Measurements from ENCODE around the gene DEFB121. TPM values are rescaled to one million over a fixed set of nuclear protein-coding genes. Genes with fewer than 3 reads are reported as not detected.

DEFB121 gene
- total and polyA plus RNA-seq, 10 of the 15 experiments (the other 5 are each of a cell fraction or from before 2014, with no cell fraction given) = not detected

GRCh38 chr20:31406115-31406514 lies at the start of gene DEFB121 (continued):
- no peak for TF ChIP-seq ZNF592 (IDR thresholded peaks at IDR 0.05)

- no peak for ATAC-seq
- ChIA-PET POLR2A (no interaction called here), RAD21 (ENCODE audit: unreplicated experiment) (interaction anchor here (0.7 to 1.2 kb wide), 2 partner anchors 49 to 1513 kb away, joined by 3 to 4 read pairs; no protein-coding TSS in a partner anchor), SMC1A (ENCODE audit: uncharacterized antibody, unreplicated experiment) (no interaction called here), CTCF (interaction anchor here (0.7 to 1.2 kb wide), 4 partner anchors 14 to 108 kb away, joined by 3 to 7 read pairs (median 4); partner anchors contain the start of gene DEFB123)
- no TSS peak for BruUV-seq (replicated peaks)
- no peaks in the 10 kb centered on the region for H3K36me3 ChIP-seq (ENCODE audit: control insufficient read depth in 2 of 2, insufficient read depth in 2 of 2, low read length in 1 of 2)
- H3K4me3 ChIP-seq = no peak overlapping the region
- no peak for FAIRE-seq
- no peak overlapping the region for H3K9ac ChIP-seq (ENCODE audit: control insufficient read depth, insufficient read depth, low read length)
- no peaks in the 10 kb centered on the region for H4K20me1 ChIP-seq (ENCODE audit: control insufficient read depth, insufficient read depth)
- no peaks in the 10 kb centered on the region for H3K9me3 ChIP-seq (replicated peaks; ENCODE audit: control insufficient read depth, insufficient read depth, low read length)
- no peak overlapping the region for H3K4me2 ChIP-seq (ENCODE audit: control insufficient read depth, insufficient read depth)
- WGBS (ENCODE audit: insufficient coverage, insufficient replicate concordance, low lambda C conversion rate, missing lambda C conversion rate) = 100% methylated on average over 1 of the region's 1 CpG
- H2AFZ ChIP-seq (ENCODE audit: control insufficient read depth, low read depth, low read length) = no peak overlapping the region
- H3K4me1 ChIP-seq (ENCODE audit: control insufficient read depth, insufficient read depth, low read length) = no peaks in the 10 kb centered on the region
- H3K27me3 ChIP-seq (replicated peaks in 1 of 2; ENCODE audit: control insufficient read depth in 2 of 2, insufficient read depth in 2 of 2, low read length in 1 of 2) = no peaks in the 10 kb centered on the region
- H3K27ac ChIP-seq (ENCODE audit: control insufficient read depth, insufficient read depth) = no peak overlapping the region
- H3K79me2 ChIP-seq (ENCODE audit: control insufficient read depth, insufficient read depth, low read length) = no peaks in the 10 kb centered on the region
- intact Hi-C loops (cut with micrococcal nuclease; ENCODE audit: unreplicated experiment) (no loop called here), in situ Hi-C loops (cut with MboI) (no loop called here)
- no peak for DNase-seq (ENCODE audit: low read depth, low spot score)
- TF ChIP-seq TBL1XR1 (IDR thresholded peaks at IDR 0.05; ENCODE audit: low read depth, low read length) = no peak
- no peak for TF ChIP-seq REST (IDR thresholded peaks at IDR 0.05; ENCODE audit: low read depth, low read length)
- no peak for TF ChIP-seq CUX1 (IDR thresholded peaks at IDR 0.05; ENCODE audit: insufficient replicate concordance, low read depth, low read length)
Observed at GRCh38 chr20:31454361-31454760, 48.3 kb upstream of the DEFB121 start.

Data from GM12878 (cell line).